ENCODE data around the gene AIF1.

The AIF1 gene

DNA sequence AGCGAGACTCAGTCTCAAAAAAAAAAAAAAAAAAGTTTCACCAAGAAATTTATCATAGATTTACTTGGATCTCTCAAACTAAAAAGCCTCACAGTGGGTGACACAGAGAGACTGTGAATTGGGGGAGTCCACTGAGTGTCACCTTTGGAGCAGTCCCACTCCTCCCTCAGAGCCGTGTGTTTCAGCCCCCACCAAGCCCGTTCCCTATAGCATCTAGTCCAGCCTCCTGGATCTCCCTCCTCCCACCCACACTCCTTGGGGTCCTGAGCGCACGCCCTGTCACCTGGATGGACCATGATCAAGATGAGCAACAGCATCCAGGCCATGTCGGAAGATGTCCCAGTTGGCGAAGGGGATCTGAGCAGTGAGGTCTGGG is 22.6 kb upstream of the AIF1 start:
- H3K4me1 ChIP-seq (ENCODE audit: insufficient read depth, insufficient read length) = no peaks in the 10 kb centered on the region
- no peak for TF ChIP-seq YY1 (IDR thresholded peaks at IDR 0.05; ENCODE audit: insufficient read depth, insufficient read length)
- no peak for TF ChIP-seq SUZ12 (IDR thresholded peaks at IDR 0.05; ENCODE audit: extremely low read depth, insufficient read depth, insufficient read length)
- TF ChIP-seq ZNF274 (IDR thresholded peaks at IDR 0.05; ENCODE audit: low read depth, low read length) = no peak
- no peak overlapping the region for H3K9ac ChIP-seq (ENCODE audit: insufficient read length, low read depth)
- DNase-seq (ENCODE audit: low read depth, low spot score) = no peak
- no peaks in the 10 kb centered on the region for H3K27me3 ChIP-seq (ENCODE audit: insufficient read depth, insufficient read length)
- no peaks in the 10 kb centered on the region for H3K36me3 ChIP-seq (ENCODE audit: insufficient read depth, insufficient read length, low read length)
- no peaks in the 10 kb centered on the region for H3K9me3 ChIP-seq (ENCODE audit: insufficient read depth, low read length)
- H3K4me3 ChIP-seq (ENCODE audit: insufficient read length, low read depth) = no peak overlapping the region

DNA sequence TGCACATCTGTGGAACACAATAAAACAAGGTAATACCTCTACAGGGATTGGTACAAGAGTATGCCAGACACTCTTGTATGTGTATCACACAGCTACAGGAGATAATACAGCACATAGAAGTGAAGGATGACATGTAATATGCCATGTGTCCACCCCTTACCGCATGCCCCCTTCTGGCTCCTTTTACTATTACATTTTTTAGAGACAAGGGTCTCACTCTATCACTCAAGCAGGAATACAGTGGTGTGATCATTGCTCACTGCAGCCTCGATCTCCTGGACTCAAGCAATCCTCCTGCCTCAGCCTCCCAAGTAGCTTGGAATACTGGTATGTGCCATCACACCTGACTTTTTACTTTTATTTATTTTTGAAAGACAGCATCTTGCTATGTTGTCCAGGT is 18.0 kb upstream of the AIF1 start:
- no peaks in the 10 kb centered on the region for H3K4me1 ChIP-seq (ENCODE audit: insufficient read depth, insufficient read length)
- DNase-seq (ENCODE audit: low read depth, low spot score) = no peak
- no peak overlapping the region for H3K4me3 ChIP-seq (ENCODE audit: insufficient read length, low read depth)
- H3K36me3 ChIP-seq (ENCODE audit: insufficient read depth, insufficient read length, low read length) = no peaks in the 10 kb centered on the region
- no peaks in the 10 kb centered on the region for H3K9me3 ChIP-seq (ENCODE audit: insufficient read depth, low read length)
- TF ChIP-seq YY1 (IDR thresholded peaks at IDR 0.05; ENCODE audit: insufficient read depth, insufficient read length) (no peak), ZNF274 (IDR thresholded peaks at IDR 0.05; ENCODE audit: low read depth, low read length) (no peak), SUZ12 (IDR thresholded peaks at IDR 0.05; ENCODE audit: extremely low read depth, insufficient read depth, insufficient read length) (no peak)
- no peaks in the 10 kb centered on the region for H3K27me3 ChIP-seq (ENCODE audit: insufficient read depth, insufficient read length)
- no peak overlapping the region for H3K9ac ChIP-seq (ENCODE audit: insufficient read length, low read depth)

DNA sequence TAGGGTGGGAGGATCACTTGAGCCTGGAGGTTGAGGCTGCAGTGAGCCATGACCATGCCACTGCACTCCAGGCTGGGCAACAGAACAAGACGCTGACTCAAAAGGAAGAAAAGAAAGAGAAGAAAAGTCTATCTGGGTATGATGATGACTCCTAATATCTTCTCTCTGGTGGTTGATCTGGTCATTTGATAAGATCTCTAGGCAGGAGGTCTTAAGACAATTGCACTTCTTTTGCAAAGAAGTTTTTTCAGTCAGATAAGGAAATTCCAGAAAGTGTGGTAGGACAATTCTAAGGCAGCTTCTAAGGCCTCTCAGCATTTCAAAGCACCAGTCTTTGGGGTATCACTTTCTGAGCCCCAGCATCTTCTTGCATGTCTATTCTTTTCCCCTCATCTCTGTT is 7.7 kb upstream of the AIF1 start:
- H3K27me3 ChIP-seq (ENCODE audit: insufficient read depth, insufficient read length) = no peaks in the 10 kb centered on the region
- TF ChIP-seq ZNF274 (IDR thresholded peaks at IDR 0.05; ENCODE audit: low read depth, low read length) (no peak), YY1 (IDR thresholded peaks at IDR 0.05; ENCODE audit: insufficient read depth, insufficient read length) (no peak), SUZ12 (IDR thresholded peaks at IDR 0.05; ENCODE audit: extremely low read depth, insufficient read depth, insufficient read length) (no peak)
- no peak overlapping the region for H3K4me3 ChIP-seq (ENCODE audit: insufficient read length, low read depth)
- peaks cover 2% of the 10 kb centered on the region for H3K4me1 ChIP-seq (ENCODE audit: insufficient read depth, insufficient read length)
- no peaks in the 10 kb centered on the region for H3K36me3 ChIP-seq (ENCODE audit: insufficient read depth, insufficient read length, low read length)
- no peaks in the 10 kb centered on the region for H3K9me3 ChIP-seq (ENCODE audit: insufficient read depth, low read length)
- DNase-seq (ENCODE audit: low read depth, low spot score) = no peak
- no peak overlapping the region for H3K9ac ChIP-seq (ENCODE audit: insufficient read length, low read depth)

DNA sequence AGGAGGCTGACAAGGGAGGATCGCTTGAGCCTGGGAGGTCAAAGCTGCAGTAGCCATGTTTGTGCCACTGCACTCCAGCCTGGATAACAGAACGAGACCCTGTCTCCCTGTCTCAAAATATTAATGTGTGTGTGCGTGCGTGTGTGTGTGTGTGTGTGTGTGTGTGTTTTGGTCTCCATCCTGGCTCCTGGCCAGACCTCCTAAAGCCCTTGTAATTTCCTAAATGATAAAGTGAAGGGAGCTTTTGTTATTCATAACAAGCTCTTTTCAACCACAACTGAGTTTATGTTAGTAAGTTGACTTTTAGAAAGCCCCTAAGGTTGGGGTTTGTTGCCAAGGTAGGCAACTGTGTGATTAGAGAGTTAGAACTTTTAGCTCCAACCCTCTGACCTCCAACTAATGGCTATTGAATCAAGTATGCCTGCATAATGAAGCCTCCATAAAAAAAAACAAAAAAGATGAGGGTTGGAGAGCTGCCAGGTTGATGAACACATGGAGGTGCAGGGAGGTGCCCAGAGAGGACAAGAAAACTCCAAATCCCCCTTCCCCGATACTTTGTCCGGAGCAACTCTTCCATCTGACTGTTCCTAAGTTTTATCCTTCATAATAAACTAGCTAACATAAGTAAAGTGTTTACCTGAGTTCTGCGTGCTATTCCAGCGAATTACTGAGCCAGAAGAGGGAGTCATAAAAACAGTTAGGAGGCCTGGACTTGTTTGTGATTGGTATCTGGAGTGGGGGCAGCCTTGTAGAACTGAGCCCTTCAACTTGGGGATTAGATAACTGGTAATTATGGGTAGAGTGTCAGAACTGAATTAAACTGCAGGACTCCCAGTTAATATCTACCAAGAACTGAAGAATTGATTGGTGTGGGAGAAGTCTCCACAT is 5.3 kb upstream of the AIF1 start:
- TF ChIP-seq SUZ12 (IDR thresholded peaks at IDR 0.05; ENCODE audit: extremely low read depth, insufficient read depth, insufficient read length) (no peak), YY1 (IDR thresholded peaks at IDR 0.05; ENCODE audit: insufficient read depth, insufficient read length) (no peak), ZNF274 (IDR thresholded peaks at IDR 0.05; ENCODE audit: low read depth, low read length) (no peak)
- H3K27me3 ChIP-seq (ENCODE audit: insufficient read depth, insufficient read length) = no peaks in the 10 kb centered on the region
- no peaks in the 10 kb centered on the region for H3K9me3 ChIP-seq (ENCODE audit: insufficient read depth, low read length)
- no peaks in the 10 kb centered on the region for H3K4me1 ChIP-seq (ENCODE audit: insufficient read depth, insufficient read length)
- H3K4me3 ChIP-seq (ENCODE audit: insufficient read length, low read depth) = no peak overlapping the region
- no peak for DNase-seq (ENCODE audit: low read depth, low spot score)
- no peaks in the 10 kb centered on the region for H3K36me3 ChIP-seq (ENCODE audit: insufficient read depth, insufficient read length, low read length)
- peak overlapping the region; percentile 17 for H3K9ac ChIP-seq (ENCODE audit: insufficient read length, low read depth)

DNA sequence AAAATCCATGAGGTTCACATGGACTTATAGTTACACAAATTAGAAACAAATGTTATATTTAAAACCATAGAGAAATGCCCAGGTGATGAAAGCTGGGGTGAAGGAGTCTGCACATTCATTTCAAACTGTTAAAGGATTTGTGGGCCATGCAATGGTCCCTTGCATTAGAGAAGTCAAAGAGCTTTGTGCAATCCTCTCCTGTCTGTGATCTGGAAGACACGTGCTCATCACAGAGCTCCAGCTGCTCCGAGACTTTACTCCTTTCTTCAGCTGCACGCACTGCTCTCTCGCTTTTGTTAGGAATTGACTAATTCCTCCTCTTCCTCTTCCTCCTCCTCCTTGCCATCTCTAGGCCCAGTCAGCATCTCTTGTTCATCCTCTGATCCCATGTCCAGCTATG is 4.1 kb upstream of the AIF1 start:
- no peaks in the 10 kb centered on the region for H3K9me3 ChIP-seq (ENCODE audit: insufficient read depth, low read length)
- no peak overlapping the region for H3K4me3 ChIP-seq (ENCODE audit: insufficient read length, low read depth)
- H3K27me3 ChIP-seq (ENCODE audit: insufficient read depth, insufficient read length) = no peaks in the 10 kb centered on the region
- TF ChIP-seq ZNF274 (IDR thresholded peaks at IDR 0.05; ENCODE audit: low read depth, low read length) (no peak), YY1 (IDR thresholded peaks at IDR 0.05; ENCODE audit: insufficient read depth, insufficient read length) (no peak), SUZ12 (IDR thresholded peaks at IDR 0.05; ENCODE audit: extremely low read depth, insufficient read depth, insufficient read length) (no peak)
- H3K36me3 ChIP-seq (ENCODE audit: insufficient read depth, insufficient read length, low read length) = no peaks in the 10 kb centered on the region
- no peaks in the 10 kb centered on the region for H3K4me1 ChIP-seq (ENCODE audit: insufficient read depth, insufficient read length)
- H3K9ac ChIP-seq (ENCODE audit: insufficient read length, low read depth) = no peak overlapping the region
- DNase-seq (ENCODE audit: low read depth, low spot score) = no peak

DNA sequence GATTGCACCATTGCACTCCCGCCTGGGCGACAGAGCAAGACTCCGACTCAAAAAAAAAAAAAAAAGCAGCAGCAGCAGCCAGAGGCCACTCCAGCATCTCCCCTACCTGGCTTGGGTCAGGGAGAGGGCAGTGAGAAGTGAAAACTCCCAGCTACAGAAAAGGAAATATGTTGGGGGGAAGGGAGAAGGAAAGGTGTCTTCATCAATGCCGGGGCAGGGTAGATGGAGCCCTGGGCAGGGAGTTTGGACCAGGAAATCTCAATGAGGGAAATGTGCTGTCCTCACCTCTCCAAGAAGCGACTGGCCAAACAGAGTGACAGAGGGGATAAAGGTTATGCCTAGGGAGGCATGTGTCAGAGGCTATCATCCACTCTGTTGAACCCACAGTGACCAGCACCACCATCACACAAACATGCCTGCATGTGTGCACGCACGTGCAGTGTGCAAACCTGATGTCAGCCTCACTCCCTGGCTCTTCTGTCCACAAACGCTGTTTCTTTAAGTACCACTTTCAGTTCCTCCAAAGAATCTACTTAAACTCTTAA is 887 bp upstream of the AIF1 start:
- Histone ChIP-seq H3K9me3 (ENCODE audit: insufficient read depth, low read length) (no peaks in the 10 kb centered on the region), H3K4me3 (ENCODE audit: insufficient read length, low read depth) (no peak overlapping the region), H3K4me1 (ENCODE audit: insufficient read depth, insufficient read length) (no peaks in the 10 kb centered on the region), H3K27me3 (ENCODE audit: insufficient read depth, insufficient read length) (no peaks in the 10 kb centered on the region), H3K9ac (ENCODE audit: insufficient read length, low read depth) (no peak overlapping the region), H3K36me3 (ENCODE audit: insufficient read depth, insufficient read length, low read length) (no peaks in the 10 kb centered on the region)
- no peak for DNase-seq (ENCODE audit: low read depth, low spot score)
- TF ChIP-seq ZNF274 (IDR thresholded peaks at IDR 0.05; ENCODE audit: low read depth, low read length) = no peak
- TF ChIP-seq YY1 (IDR thresholded peaks at IDR 0.05; ENCODE audit: insufficient read depth, insufficient read length) = no peak
- TF ChIP-seq SUZ12 (IDR thresholded peaks at IDR 0.05; ENCODE audit: extremely low read depth, insufficient read depth, insufficient read length) = no peak

DNA sequence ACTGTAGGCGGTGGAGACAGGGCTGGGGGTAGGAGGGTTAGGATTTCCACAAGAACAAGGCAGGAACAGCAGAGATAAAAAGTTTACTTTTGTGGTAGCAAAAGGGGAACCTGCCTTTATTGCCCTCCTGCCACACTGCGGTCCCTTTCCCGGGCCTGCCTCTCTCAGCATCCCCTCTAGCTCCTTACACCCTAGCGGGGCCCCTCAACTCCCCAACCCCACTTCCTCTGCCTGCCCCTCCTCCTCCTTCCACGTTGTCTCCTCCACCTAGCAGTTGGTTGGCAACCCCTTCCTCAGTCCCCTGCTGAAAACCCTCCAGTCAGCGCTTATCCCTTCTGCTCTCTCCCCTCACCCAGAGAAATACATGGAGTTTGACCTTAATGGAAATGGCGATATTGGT is 714 bp downstream of the AIF1 start:
- H3K36me3 ChIP-seq (ENCODE audit: insufficient read depth, insufficient read length, low read length) = no peaks in the 10 kb centered on the region
- H3K4me3 ChIP-seq (ENCODE audit: insufficient read length, low read depth) = no peak overlapping the region
- no peaks in the 10 kb centered on the region for H3K9me3 ChIP-seq (ENCODE audit: insufficient read depth, low read length)
- H3K27me3 ChIP-seq (ENCODE audit: insufficient read depth, insufficient read length) = no peaks in the 10 kb centered on the region
- H3K4me1 ChIP-seq (ENCODE audit: insufficient read depth, insufficient read length) = no peaks in the 10 kb centered on the region
- no peak for DNase-seq (ENCODE audit: low read depth, low spot score)
- TF ChIP-seq ZNF274 (IDR thresholded peaks at IDR 0.05; ENCODE audit: low read depth, low read length) (no peak), SUZ12 (IDR thresholded peaks at IDR 0.05; ENCODE audit: extremely low read depth, insufficient read depth, insufficient read length) (no peak), YY1 (IDR thresholded peaks at IDR 0.05; ENCODE audit: insufficient read depth, insufficient read length) (no peak)
- no peak overlapping the region for H3K9ac ChIP-seq (ENCODE audit: insufficient read length, low read depth)

All from NT2/D1 (cell line).